SU-DHL-6 (cell line): ENCODE measurements around the gene ZNF423.

Experiments used
- EZH2phosphoT487 ChIP-seq: fragments of 200-600 bp; sonication (generic), shearing (Covaris generic); conservative IDR thresholded peaks from 2 replicates; pipeline ENCODE4 v1.6.1; 2018; ENCODE audit warnings: mild to moderate bottlenecking, antibody characterized with exemption, low read length, moderate library complexity, mixed read lengths
- TF ChIP-seq, protein P1 (sequence below): fragments of 200-600 bp; sonication (generic); IDR thresholded peaks from one replicate; pipeline ENCODE4 v1.5.1; 2017; ENCODE audit warnings: antibody characterized with exemption, mild to moderate bottlenecking, low read length, moderate library complexity; ENCODE audit not compliant: insufficient read depth, poor library complexity, severe bottlenecking

DNA sequence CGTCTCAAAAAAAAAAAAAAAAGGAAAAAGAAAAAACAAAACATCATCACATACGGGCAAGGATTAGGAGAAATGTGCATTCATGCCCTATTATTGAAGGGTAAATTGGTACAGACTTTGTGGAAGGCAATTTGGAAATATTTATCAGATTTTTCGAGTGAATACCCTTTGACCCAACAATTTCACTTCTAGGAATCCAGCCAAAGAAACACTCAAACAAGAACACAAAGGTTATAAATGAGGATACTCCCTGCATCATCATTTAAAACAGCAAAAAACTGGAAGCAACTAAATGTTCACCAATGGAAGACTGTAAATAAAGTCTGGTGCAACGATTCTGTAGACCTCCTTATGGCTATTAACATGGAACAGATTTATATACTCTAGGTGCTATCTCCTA is 12.9 kb downstream of the ZNF423 start:
- TF ChIP-seq, protein P1, sequence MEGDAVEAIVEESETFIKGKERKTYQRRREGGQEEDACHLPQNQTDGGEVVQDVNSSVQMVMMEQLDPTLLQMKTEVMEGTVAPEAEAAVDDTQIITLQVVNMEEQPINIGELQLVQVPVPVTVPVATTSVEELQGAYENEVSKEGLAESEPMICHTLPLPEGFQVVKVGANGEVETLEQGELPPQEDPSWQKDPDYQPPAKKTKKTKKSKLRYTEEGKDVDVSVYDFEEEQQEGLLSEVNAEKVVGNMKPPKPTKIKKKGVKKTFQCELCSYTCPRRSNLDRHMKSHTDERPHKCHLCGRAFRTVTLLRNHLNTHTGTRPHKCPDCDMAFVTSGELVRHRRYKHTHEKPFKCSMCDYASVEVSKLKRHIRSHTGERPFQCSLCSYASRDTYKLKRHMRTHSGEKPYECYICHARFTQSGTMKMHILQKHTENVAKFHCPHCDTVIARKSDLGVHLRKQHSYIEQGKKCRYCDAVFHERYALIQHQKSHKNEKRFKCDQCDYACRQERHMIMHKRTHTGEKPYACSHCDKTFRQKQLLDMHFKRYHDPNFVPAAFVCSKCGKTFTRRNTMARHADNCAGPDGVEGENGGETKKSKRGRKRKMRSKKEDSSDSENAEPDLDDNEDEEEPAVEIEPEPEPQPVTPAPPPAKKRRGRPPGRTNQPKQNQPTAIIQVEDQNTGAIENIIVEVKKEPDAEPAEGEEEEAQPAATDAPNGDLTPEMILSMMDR = no peak
- TF ChIP-seq EZH2phosphoT487 = no peak
